Colonic mucosa (tissue), 4 donors: Measurements from ENCODE around the gene WDFY4. TPM values are rescaled to one million over a fixed set of nuclear protein-coding genes. Genes with fewer than 3 reads are reported as not detected.

ENCODE experiments used
- DNase-seq: peaks from one replicate; pipeline ENCODE4 v3.0.0-alpha.2; 2020
- H3K27ac ChIP-seq: fragments of 200-600 bp; one replicate; pipeline ENCODE4 v1.8.0; 2021
- H3K27me3 ChIP-seq: fragments of 200-600 bp; one replicate; pipeline ENCODE4 v1.8.0; 2021
- H3K36me3 ChIP-seq: fragments of 200-600 bp; one replicate; pipeline ENCODE4 v1.8.0; 2021
- H3K4me1 ChIP-seq: fragments of 200-600 bp; one replicate; pipeline ENCODE4 v1.8.0; 2021; ENCODE audit warnings: mild to moderate bottlenecking
- H3K4me3 ChIP-seq: fragments of 200-600 bp; one replicate; pipeline ENCODE4 v1.8.0; 2021
- H3K9ac ChIP-seq, 2 donors: one replicate each; pipeline ENCODE4 v1.7.0; 2013; ENCODE audit warnings: control low read depth in 2 of 2, low read depth in 2 of 2, low read length in 2 of 2
- H3K9me3 ChIP-seq: fragments of 200-600 bp; one replicate; pipeline ENCODE4 v1.8.0; 2021
- CTCF ChIP-seq: fragments of 200-600 bp; IDR thresholded peaks from one replicate; pipeline ENCODE4 v1.8.0; 2022; ENCODE audit warnings: antibody characterized with exemption, mild to moderate bottlenecking
- intact Hi-C: fragments of 100-400 bp; cut with DNase I; formaldehyde crosslinking; loops from one replicate; pipeline ENCODE4 v1.14.1; 2022
- total RNA-seq, 2 donors: library from RNA; stranded (reverse); fragmentation: NEBNext Ultra II Directional in 1 of 2; extraction: Animal tissue kit (Norgen Biotek cat#: 25700) in 1 of 2; gene quantifications; one replicate each; pipeline ENCODE4 v1.2.1, GENCODE V29; 2021
- donor health status: healthy.
- donor health status: DM: no; HTN: no; CAD: no.
- donor health status: DM: no; HTN: no; CAD: no.

The WDFY4 gene
- total RNA-seq, 2 donors from 2014 or later: 1.5 to 1.6 TPM

GRCh38 chr10:48765527-48765926, 80.9 kb downstream of the WDFY4 start:
- H3K9ac ChIP-seq: no peak overlapping the region
- no peak for DNase-seq
- H3K27ac ChIP-seq: no peak overlapping the region
- H3K36me3 ChIP-seq: no peaks in the 10 kb centered on the region
- no peak for TF ChIP-seq CTCF
- H3K9me3 ChIP-seq: no peaks in the 10 kb centered on the region
- no peak overlapping the region for H3K4me3 ChIP-seq
- no peaks in the 10 kb centered on the region for H3K27me3 ChIP-seq
- no peaks in the 10 kb centered on the region for H3K4me1 ChIP-seq
- intact Hi-C loops: no loop called here

GRCh38 chr10:48767373-48768143, 82.9 kb downstream of the WDFY4 start:
- Histone ChIP-seq H3K27me3 (no peaks in the 10 kb centered on the region), H3K4me3 (no peak overlapping the region)
- no peak for TF ChIP-seq CTCF

GRCh38 chr10:48768144-48768766, 83.6 kb downstream of the WDFY4 start:
- Histone ChIP-seq H3K9me3 (no peaks in the 10 kb centered on the region), H3K9ac (no peak overlapping the region), H3K36me3 (no peaks in the 10 kb centered on the region), H3K27me3 (no peaks in the 10 kb centered on the region), H3K27ac (no peak overlapping the region), H3K4me3 (no peak overlapping the region), H3K4me1 (no peaks in the 10 kb centered on the region)
- DNase-seq: no peak
- TF ChIP-seq CTCF: no peak
- intact Hi-C loops: no loop called here

More at GRCh38 chr10:48767373-48768143, 82.9 kb downstream of the WDFY4 start:
- Histone ChIP-seq H3K4me1 (no peaks in the 10 kb centered on the region), H3K27ac (no peak overlapping the region), H3K9ac (no peak overlapping the region), H3K36me3 (no peaks in the 10 kb centered on the region), H3K9me3 (no peaks in the 10 kb centered on the region)
- intact Hi-C loops: no loop called here
- no peak for DNase-seq

GRCh38 chr10:48768926-48769325, 84.3 kb downstream of the WDFY4 start:
- DNase-seq: no peak
- Histone ChIP-seq H3K27ac (no peak overlapping the region), H3K4me1 (no peaks in the 10 kb centered on the region), H3K36me3 (no peaks in the 10 kb centered on the region), H3K27me3 (no peaks in the 10 kb centered on the region), H3K4me3 (no peak overlapping the region), H3K9ac (no peak overlapping the region), H3K9me3 (no peaks in the 10 kb centered on the region)
- intact Hi-C loops: no loop called here
- TF ChIP-seq CTCF: no peak

- intact Hi-C loops: no loop called here
- H3K27ac ChIP-seq: no peak overlapping the region
- no peak for TF ChIP-seq CTCF
- H3K9ac ChIP-seq: no peak overlapping the region
- no peak for DNase-seq
- H3K4me1 ChIP-seq: no peaks in the 10 kb centered on the region
- H3K4me3 ChIP-seq: no peak overlapping the region
- H3K36me3 ChIP-seq: no peaks in the 10 kb centered on the region
- no peaks in the 10 kb centered on the region for H3K9me3 ChIP-seq
- no peaks in the 10 kb centered on the region for H3K27me3 ChIP-seq
Measured at GRCh38 chr10:48769706-48770435, 85.2 kb downstream of the WDFY4 start.
